GM12801 (cell line): Measurements from ENCODE around the gene AHSG.

Source experiments
- CTCF ChIP-seq: IDR thresholded peaks from one replicate; pipeline ENCODE4 v1.5.1; 2011; ENCODE audit warnings: control low read depth; ENCODE audit not compliant: insufficient read length; ENCODE audit errors: extremely low read depth

Gene AHSG

DNA sequence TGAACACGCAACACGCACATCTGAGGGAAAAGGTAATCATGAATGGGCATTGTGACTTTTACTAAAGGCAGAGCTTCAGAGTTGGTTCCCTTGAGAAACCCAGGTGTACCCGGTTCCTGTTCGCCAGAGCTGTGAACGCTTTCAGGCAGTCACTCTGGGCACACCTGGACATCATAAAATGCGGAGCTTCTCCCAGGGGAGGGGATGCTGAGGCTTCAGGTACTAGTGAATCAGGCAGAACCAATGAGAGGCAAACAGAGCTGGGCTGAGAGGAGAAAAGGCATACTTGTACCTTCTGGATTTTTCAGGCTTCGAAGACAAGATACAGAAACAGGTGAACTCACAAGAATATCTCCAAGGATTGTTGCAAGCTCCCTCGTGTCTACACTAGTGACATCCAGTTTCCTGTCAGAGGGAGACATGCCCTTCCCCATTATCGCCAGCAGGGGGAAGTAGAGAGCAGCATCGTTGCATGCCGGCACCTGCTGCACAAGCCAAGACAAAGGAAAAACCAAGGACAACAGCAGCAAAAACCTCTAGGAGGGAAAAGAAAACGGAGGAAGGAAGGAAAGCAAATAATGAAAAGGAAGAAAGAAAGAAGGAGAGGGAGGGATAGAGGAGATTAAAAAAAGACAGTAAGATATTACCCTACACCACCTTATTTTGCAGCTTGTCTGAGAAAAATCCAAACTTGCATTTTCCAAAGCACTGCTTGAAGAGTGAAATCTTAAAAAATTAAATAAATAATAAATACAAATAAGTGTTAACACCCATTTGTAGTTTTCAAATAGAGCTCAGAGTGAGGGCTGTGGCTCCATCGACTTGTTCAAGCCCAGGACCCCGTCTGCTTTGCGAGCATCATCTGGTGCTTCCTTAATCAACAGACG, 2.0 kb downstream of the AHSG start:
- TF ChIP-seq CTCF: peak; percentile 75

DNA sequence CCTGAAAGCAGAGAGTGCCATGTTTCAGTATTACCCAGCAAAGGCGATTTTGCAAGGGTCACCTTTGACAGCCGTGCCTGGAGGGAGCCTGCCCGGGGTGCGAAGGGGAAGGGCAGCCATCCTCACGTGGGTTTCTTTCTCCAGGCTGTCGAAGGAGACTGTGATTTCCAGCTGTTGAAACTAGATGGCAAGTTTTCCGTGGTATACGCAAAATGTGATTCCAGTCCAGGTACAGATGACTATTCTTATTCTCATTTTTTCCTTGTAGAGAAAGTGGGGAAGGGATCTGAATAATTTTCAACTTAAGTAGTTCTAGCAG, 3.4 kb downstream of the AHSG start:
- no peak for TF ChIP-seq CTCF

DNA sequence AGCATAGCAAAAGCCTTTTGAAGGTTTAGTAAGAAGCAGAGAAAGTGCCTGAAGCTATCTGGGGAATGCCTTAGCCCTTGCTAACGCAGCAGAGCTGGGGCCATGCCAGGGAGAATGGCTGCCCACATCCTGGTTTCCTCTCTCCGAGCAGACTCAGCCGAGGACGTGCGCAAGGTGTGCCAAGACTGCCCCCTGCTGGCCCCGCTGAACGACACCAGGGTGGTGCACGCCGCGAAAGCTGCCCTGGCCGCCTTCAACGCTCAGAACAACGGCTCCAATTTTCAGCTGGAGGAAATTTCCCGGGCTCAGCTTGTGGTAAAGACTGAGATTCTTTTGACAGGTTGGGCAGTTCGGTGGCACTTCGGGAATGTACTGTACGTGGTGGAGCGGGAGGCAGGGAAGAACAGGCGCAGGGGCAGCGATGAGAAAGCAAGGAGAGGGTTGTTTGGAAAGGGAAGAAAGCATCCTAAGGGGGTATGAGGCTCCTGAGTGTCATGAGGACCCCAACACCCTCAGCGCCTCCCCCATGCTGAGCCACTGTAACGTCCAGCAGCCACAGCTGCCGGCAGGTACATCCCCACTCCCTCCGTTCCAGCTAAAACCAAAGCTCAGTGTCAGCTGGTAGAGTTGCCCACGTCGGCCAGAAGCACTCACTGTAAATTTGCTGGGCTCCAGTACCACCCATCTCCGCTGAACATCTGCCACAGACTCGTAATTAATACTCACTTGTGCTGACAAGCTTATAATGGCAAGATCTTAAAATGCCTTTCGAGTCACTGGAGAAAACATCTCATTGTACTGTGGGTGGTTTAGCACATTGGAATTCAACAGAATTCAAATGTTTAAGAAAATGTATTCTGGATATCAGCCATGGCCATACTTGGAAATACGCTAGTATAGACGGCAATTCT, 4.4 kb downstream of the AHSG start:
- no peak for TF ChIP-seq CTCF

GRCh38 chr3:186618318-186618938, 5.6 kb downstream of the AHSG start:
- no peak for TF ChIP-seq CTCF

- no peak for TF ChIP-seq CTCF
These were observed 6.9 kb downstream of the AHSG start for GRCh38 chr3:186619787-186620212.

GRCh38 chr3:186620213-186621092, 7.6 kb downstream of the AHSG start:
- TF ChIP-seq CTCF: no peak
